Erythroblast (primary cell): ENCODE measurements around the gene ZNF385D.
A peak's percentile ranks its signal among the peaks of the same experiment; 100 is the strongest.

Experiments
- DNase-seq, 2 experiments: peaks; one replicate each; lab custom pipeline; 2025; lab: John Stamatoyannopoulos, UW
- GATA1 ChIP-seq: IDR thresholded peaks from 2 replicates; pipeline ENCODE4 v1.6.1; 2011; ENCODE audit warnings: low read depth, mild to moderate bottlenecking, control low read depth, low read length, moderate library complexity
- POLR2A ChIP-seq: IDR thresholded peaks from 2 replicates; pipeline ENCODE4 v1.6.1; 2011; ENCODE audit warnings: mild to moderate bottlenecking, low read length

ZNF385D gene

GRCh38 chr3:21544076-21544462 lies 206.9 kb downstream of the ZNF385D start:
- TF ChIP-seq GATA1 (no peak), POLR2A (no peak)
- DNase-seq = no peak

GRCh38 chr3:21543380-21544075 lies 207.5 kb downstream of the ZNF385D start:
- DNase-seq = no peak
- no peak for TF ChIP-seq GATA1
- no peak for TF ChIP-seq POLR2A

- no peak for DNase-seq
- TF ChIP-seq GATA1 = no peak
- no peak for TF ChIP-seq POLR2A
Observed at GRCh38 chr3:21542656-21543379, 208.2 kb downstream of the ZNF385D start.

- TF ChIP-seq GATA1 = no peak
- no peak for TF ChIP-seq POLR2A
Observed at GRCh38 chr3:21540265-21540664, 210.7 kb downstream of the ZNF385D start.

DNA sequence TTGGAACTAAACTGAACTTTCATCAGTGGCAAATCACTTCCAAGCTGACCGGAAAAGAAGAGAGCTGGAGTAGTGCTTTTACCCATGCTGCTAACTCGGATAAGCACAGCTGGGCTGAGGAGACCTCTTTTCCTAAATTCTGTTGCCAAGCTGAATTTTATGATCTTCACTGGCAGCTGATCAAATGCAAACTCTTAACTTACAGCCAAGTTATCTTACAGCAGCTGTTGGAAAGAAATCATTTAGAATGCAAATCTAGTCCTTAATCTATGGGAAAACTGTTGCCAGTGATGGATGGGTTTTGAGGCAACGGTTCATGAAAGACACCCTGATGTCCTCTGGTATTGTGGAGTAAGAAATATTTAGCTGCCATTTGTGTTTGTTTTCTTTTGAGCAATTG lies 216.5 kb downstream of the ZNF385D start:
- no peak for DNase-seq
- TF ChIP-seq GATA1 (no peak), POLR2A (no peak)

More at GRCh38 chr3:21540265-21540664, 210.7 kb downstream of the ZNF385D start:
- no peak for DNase-seq

DNA sequence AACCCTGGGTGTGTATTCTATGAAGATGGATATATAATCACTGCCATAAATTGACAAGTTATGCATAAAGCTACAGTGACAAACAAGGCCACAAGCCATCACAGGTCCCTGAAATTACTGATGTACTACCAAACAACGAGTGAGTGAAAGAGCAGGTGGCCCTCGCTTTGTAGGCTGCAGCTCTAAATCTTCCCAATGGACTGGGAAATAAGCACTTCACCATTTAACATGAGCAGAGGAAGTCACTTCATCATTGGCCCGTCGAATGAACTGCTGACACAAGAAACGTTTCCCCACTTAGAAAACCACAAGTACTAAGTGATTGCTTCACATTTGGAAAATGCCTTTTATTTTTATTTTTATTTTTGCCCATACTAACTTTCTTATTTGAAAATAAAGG lies 218.0 kb downstream of the ZNF385D start:
- DNase-seq = no peak
- TF ChIP-seq GATA1 = no peak
- TF ChIP-seq POLR2A = no peak

DNA sequence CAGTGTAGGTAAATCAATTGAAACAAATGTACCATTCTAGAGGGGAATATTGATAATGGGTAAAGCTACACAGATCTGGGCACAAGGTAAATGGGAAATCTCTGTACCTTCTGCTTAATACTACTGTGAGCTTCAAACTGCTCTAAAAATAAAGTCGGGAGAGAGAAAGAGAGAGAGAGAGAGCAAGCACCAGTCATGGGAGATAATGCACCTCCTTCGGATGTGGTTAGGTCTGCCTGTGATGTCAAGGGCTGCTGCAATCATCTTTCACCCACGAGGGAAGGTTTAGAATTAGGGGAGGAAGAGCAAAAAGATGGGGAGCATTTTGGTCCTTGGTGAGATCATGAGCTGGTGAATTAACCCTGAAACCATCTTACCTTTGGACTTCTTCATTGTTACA lies 219.1 kb downstream of the ZNF385D start:
- no peak for DNase-seq
- TF ChIP-seq POLR2A (no peak), GATA1 (no peak)

- DNase-seq = no peak
- no peak for TF ChIP-seq GATA1
- TF ChIP-seq POLR2A = no peak
Observed at GRCh38 chr3:21528291-21528995, 222.6 kb downstream of the ZNF385D start.

DNA sequence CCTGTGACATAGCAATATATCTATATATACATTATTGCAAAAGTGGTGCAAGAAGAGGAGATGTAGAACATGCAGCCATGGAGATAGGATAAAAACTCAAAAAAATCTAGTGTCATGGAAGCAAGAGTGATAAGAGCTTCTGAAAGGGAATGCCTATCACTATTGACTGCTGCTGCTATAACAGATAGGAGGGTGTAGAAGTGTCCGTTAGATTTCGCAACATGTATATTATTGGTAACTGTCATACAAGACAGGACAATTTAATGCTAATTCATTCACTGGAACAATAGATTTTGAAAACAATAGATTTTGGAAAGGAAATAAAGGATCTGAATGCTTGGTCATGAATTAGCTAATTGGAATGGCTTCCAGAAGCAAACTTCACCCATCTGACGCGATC lies 224.5 kb downstream of the ZNF385D start:
- peak in 1 of 2 experiments; percentile 1 for DNase-seq
- TF ChIP-seq GATA1 (no peak), POLR2A (no peak)

DNA sequence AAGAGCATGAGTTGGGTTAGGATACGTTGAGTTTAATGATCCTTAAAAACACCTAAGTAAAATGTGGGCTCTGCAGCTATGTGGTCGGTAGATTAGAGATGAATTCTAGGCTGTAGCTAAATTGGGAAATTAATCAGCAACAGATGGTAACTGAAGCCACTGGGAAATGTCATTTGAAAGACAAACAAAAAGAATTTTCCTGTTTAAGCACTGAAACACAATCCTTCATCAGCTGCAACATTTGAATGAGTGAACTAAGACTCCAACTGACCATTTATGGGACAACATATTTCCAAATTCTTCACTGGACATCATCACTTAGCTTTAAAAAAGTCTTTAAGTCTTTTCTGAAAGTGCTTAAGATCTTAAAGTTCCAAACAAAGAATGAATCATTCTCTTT lies 226.9 kb downstream of the ZNF385D start:
- TF ChIP-seq GATA1 = no peak
- no peak for TF ChIP-seq POLR2A
- no peak for DNase-seq

- no peak for DNase-seq
- TF ChIP-seq GATA1 (no peak), POLR2A (no peak)
Observed at GRCh38 chr3:21520106-21520963, 230.7 kb downstream of the ZNF385D start.

DNA sequence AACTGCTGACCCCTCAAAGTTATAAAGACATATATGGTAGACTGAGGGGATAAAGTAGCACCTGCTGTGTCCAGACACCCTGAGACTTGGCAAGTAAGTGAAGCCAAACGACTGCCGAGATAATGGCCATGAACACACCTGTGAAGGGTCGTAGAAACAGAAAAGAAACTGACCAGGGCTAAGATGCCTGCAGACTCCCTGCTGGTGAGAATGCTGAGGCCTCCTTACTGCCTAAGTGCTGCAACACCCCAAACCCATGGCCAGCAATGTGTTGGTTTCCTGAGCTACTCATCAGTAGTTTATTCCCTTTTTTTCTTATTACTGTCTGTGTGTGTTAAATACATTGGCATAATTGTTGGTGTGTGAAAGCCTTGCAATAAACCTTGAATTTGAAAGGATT lies 233.8 kb downstream of the ZNF385D start:
- DNase-seq = no peak
- TF ChIP-seq POLR2A (no peak), GATA1 (no peak)

DNA sequence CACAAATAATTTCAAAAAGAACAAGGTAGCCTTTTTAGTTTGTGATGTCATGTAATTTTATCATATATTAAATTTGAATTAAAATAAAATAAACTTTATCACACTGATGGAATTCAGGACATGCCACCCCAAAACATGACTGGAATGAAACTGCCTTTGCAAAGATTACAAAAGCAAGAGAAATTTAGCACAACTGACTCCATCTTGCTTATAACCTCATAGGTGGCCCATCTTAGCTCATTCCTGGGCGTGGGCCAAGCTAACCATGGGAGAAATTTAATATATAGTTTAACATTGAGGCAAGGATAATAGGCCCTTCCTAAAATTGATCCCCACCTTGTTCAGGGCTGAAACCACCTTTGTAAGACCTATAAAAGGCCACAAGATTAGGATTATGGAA lies 235.6 kb downstream of the ZNF385D start:
- no peak for TF ChIP-seq GATA1
- no peak for TF ChIP-seq POLR2A
- DNase-seq = no peak
